HG02981 (cell line): ENCODE data around the gene PGAP6.
"Not testable (repeated sequence)": the region's sequence is repeated elsewhere in the genome, so short reads cannot be mapped to it uniquely, and the experiment has no call there.

Source experiments
- ATAC-seq: cut with Tn5 transposase; IDR thresholded peaks from one replicate; pipeline ENCODE4 v1.9.1; 2021; ENCODE audit warnings: mild to moderate bottlenecking, moderate library complexity; ENCODE audit not compliant: unreplicated experiment

Gene PGAP6, protein sequence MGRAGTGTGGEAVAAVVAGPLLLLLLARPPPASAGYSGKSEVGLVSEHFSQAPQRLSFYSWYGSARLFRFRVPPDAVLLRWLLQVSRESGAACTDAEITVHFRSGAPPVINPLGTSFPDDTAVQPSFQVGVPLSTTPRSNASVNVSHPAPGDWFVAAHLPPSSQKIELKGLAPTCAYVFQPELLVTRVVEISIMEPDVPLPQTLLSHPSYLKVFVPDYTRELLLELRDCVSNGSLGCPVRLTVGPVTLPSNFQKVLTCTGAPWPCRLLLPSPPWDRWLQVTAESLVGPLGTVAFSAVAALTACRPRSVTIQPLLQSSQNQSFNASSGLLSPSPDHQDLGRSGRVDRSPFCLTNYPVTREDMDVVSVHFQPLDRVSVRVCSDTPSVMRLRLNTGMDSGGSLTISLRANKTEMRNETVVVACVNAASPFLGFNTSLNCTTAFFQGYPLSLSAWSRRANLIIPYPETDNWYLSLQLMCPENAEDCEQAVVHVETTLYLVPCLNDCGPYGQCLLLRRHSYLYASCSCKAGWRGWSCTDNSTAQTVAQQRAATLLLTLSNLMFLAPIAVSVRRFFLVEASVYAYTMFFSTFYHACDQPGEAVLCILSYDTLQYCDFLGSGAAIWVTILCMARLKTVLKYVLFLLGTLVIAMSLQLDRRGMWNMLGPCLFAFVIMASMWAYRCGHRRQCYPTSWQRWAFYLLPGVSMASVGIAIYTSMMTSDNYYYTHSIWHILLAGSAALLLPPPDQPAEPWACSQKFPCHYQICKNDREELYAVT

DNA sequence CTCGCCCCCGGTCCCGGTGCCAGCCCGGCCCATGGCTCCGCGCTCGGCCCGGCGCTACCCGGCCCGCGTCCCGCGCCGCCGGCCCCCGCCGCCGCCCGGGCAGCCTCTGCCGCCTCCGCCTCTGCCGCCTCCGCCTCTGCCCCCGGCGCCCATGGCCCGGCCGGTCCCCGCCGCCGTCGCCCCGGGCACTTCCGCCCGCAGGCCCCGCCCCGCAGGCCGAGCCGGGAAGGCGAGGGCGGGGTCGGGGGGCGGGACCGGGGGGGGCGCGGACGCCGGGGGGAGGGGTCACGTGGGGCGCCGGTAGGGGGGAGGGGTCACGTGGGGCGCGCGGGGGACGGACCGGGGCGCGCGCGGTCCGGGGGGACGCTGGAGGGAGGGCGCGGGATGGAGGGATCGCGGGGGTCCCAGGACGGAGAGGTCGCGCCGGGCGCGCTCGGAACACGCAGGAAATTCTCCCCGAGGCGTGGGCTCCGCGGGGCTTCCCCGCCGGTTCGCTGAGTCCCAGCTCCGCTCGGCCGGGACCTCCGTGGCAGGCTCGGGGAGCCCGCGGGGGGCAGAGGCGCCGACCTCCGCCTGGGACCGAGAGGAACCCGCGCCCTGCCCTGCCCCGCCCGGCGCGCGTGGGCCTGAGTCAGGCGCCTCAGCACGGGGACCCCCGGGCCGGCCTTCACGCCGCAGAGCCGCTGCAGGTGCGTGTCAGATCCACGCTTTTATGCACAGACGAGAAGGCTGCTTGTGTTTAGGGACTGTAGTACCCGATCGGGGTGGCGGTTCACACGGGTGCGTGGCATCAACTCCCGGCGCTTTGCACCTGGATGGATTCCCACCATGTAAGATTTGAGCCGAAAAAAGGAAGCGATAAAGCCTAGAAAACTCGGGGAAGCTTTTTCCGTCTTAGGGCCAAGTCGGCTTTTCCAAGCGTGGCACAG is at the start of gene PGAP6:
TSS of gene PGAP6 (minus strand) at position 190 of the 929 bp plus-strand sequence. CDS start at position 33, 157 bp downstream.
- ATAC-seq = peak; percentile 54

DNA sequence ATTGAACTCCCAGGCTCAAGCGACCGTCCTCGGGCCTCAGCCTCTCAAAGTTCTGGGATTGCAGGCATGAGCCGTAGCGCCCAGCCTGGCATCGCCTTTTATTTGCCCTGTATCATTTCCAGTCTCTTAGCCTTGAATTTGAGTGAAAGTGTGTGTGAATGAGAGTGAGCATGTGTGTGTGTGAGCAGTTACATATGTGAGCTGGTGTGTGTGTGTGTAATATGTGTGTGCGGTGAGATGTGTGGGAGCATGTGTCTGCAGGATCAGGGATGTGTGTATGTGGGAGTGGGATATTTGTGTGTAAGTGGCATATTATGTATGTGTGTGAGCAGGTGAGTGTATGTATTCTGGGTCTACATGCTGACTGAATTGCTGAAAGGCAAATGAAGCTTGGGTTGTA is 49.1 kb upstream of the PGAP6 start:
- ATAC-seq = no peak

DNA sequence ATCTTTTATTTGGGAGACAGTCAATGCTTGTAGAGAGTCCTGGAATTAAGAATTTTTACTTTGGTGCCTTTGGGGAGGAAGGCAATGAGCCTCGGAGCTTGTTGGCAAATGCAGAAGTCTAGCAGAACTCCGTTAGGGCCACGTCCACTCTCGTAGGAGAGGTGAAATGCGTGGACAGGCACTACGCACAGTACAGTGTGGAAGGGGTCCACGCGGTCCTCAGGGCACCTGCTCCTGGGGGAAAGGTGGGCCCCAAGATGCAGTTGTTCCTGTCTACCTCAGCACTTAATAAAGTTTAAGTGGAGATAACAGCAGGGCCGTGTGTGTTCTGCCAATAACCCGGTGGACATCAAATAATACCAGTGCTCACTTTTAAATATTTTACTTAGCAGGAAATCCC is 45.5 kb upstream of the PGAP6 start:
- no peak for ATAC-seq

DNA sequence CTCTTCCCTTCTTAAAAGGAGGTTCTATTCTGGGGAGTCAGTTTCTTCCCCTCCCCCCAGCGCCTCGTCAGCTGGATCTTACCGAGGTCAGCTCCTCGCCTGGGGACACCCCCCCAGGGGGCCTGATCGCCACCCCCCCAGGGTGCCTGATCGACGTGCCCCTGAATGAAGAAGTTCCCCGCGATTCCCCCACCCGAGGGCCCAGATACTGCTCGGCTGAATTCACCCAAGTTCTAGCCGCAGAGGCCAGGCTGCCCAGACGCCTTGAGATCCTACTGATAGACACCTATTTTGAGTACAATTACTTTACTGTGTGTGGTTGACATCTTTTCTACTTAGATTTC is 45.1 kb upstream of the PGAP6 start:
- no peak for ATAC-seq

DNA sequence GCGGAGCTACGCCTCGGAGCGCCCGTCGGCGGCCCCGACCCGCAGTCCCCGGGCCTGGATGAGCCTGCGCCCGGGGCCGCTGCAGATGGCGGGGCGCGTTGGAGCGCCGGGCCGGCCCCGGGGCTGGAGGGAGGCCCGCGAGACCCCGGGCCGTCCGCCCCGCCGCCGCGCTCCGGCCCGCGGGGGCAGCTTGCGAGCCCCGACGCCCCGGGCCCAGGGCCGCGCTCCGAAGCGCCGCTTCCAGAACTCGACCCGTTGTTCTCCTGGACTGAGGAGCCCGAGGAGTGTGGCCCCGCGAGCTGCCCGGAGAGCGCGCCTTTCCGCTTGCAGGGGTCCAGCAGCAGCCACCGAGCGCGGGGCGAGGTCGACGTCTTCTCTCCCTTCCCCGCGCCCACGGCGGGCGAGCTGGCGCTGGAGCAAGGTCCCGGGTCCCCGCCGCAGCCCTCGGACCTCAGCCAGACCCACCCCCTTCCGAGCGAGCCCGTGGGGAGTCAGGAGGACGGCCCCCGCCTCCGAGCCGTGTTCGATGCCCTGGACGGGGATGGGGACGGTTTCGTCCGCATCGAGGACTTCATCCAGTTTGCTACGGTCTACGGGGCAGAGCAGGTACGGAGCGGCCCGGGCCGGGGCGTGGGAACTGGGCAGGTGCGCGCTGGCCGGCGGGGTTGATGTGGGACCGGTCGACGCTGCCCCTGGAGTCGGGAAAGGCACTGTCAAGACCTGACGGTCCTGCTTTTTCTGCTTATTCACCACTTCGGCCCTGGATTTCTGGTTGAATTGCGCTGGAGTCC is 44.5 kb upstream of the PGAP6 start:
- ATAC-seq = no peak

DNA sequence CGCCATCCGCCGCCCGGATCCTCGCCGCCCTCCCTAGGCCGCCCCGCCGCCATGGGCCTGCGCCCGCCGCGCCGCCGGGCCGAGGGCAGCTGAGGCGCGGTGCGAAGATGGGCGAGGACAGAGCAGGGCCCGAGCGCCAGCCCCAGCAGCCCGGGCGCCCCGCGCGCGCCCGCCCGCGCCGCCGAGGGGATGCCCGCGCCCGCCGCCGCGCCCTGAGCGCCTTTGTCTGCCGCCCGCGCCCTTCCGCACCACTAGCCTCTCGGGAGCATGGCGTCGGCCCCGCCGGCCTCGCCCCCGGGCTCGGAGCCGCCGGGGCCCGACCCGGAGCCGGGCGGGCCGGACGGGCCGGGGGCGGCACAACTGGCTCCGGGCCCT is 43.9 kb upstream of the PGAP6 start:
- ATAC-seq = peak; percentile 26

DNA sequence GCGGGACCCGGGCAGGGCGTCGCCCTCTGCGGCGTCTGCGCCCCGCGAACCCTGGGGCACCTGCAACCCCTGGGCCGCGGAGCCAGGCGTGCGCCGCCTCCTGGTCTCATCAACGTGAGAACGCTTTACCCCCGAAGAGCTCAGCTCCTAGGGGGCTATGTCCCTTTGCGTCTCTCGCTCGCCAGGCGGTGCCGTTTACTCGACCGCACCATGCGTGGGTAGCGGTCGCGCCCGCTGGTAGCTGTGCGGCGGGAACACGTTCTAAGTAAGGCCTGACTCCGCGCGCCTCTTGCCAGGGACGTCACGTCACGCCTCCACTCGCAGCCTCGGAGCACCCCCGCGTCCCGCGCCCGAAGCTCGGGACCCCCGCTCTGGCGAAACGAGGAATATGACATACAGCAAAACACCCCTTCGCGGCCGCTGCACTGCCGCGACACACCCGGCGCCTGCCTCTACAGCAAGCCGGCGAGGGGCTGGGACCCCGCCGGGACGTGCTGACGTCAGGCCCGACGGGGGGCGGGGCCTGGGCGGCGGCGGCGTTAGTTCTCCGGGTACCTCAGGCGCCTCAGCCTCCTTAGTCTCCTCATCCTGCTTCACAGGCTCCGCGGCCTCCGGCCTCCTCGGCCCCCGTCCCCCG is 43.4 kb upstream of the PGAP6 start, which contains the start of gene RAB11FIP3:
TSS of gene RAB11FIP3 (plus strand) at position 568 of the 637 bp plus-strand sequence. CDS start 358 bp downstream, outside the sequence.
- ATAC-seq = peak; percentile 85

DNA sequence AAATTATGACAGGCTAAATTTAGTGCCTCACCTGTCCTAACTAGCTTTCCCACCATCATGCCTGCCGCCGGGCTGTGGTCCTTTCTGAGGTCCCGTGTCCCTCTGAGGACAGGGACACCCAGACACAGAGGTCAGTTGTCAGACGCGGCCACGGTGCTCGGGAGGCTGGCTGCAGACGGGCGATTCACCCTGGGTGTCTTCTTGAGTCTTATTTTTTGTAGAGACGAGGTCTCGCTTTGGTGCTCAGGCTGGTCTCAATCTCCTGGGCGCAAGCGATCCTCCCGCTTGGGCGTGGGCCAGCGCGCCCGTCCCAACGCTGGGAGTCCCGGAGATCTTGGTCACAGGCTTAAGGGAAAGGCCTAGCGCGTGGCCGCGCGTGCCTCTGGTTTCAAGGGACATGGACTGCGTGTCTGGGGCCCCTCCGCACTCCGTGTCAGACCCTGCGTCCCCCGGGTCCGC is 42.9 kb upstream of the PGAP6 start:
- ATAC-seq = no peak

DNA sequence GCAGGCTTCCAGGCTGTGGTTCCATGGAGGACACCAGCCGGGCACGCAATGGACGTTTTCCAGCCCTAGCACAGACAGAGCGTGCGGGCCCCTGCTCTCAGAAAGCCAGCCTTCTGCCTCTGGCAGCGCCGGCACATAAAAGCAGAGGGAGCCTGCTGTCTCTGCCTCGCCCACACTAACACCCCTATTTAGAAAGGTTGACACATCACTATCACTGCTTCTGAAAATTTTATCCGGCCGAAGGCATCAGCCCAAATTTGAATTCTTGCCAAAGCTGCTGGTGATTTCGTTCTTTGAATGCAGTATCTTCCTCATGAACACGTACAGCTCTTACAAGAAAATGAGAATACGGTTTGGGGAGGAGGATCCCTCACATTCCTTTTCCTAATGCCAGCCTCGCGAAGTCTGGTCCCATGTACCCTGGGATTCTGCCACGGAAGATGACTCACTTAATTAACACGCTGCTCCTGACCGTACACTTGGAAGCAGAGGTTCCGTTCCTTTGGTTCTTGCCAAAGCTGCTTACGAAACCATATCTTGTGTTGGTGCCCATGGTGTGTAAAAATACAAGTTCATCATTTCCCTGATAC is 42.4 kb upstream of the PGAP6 start:
- ATAC-seq = no peak

DNA sequence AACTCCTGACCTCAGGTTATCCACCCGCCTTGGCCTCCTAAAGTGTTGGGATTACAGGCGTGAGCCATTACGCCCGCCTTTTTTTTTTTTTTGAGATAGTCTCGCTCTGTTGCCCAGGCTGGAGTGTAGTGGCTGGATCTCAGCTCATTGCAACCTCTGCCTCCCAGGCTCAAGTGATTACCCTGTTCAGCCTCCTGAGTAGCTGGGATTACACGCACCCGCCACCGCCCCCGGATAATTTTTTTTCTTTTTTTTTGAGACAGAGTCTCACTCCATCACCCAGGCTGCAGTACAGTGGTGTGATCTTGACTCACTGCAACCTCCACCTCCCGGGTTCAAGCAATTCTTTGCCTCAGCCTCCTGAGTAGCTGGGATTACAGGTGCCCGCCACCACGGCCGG is 40.4 kb upstream of the PGAP6 start:
- not testable (repeated sequence) for ATAC-seq

DNA sequence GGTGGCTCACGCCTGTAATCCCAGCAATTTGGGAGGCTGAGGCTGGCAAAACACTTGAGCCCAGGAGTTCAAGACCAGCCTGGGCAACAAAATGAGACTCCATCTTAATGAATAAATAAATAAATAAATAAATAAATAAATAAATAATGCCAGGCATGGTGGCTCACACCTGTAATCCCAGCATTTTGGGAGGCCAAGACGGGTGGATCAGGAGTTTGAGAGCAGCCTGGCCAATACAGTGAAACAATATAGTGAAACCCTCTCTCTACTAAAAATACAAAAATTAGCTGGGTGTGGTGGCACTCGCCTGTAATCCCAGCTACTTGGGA is 33.4 kb upstream of the PGAP6 start:
- ATAC-seq = not testable (repeated sequence)

DNA sequence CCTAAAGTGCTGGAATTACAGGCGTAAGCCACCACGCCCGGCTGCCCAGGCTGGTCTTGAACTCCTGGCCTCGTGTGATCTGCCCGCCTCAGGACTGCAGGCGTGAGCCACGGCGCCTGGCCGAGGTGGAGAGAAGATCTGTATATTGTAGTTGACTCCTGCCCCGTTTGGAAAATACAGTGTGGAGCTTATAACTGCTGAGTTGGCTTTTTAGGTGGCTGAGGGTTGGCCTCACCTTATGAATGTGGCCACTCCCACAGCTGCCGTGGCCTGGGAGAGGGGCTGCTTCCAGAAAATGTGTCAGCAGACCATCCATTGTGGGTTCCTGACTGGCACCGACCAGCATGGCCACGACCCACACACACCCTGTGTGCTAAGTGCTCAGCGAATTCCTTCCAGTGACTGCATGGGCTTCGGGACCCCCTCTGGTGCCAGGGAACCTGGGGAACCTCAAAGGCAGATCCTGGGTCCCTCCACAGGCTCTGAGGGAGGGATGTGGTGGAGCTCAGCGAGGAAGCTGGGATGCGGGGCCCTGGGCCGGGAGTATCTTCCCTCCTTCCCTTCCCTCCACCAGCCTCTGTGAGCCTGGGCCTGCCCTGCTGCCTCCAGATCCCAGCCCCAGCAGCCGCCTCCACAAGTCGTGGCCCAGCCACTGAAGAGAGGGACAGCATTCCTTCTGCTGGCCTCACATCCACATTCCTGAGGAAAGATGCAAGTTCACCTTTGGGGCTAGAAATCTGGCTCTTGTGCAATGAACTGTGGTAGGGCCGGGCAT is 32.8 kb upstream of the PGAP6 start:
- ATAC-seq = no peak

DNA sequence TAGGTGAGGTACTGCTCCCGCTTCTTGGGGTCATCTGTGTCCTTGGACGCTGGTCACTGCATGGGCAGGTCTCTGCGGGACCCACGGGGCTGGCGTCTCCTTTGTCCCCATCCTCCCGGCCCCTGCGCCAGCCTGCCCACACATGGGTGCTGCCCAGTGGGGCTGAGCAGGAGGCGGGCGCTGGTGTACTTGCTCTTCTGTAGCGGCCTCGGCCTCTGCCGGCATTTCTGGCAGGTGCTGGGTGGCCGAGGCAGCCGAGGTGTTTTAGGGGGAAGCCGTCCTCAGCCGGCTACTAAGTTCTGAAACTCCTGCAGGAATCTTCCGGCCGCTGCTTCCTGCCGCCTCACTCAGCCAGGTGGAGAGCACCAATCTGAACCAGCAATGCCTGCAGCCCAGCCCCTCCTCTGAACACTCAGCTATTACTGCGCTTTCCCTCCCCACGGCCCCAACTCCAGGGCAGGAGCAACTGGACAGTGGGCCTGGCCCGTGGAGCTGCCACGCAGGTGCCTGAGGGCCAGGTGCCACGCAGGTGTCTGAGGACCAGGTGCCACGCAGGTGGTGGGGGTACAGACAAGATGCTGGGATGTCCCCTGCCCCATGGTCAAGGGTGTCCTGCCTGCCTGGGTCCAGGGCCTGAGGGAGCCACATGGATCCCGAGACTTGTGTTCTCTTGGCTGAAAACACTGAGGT is 29.9 kb upstream of the PGAP6 start:
- ATAC-seq = no peak

DNA sequence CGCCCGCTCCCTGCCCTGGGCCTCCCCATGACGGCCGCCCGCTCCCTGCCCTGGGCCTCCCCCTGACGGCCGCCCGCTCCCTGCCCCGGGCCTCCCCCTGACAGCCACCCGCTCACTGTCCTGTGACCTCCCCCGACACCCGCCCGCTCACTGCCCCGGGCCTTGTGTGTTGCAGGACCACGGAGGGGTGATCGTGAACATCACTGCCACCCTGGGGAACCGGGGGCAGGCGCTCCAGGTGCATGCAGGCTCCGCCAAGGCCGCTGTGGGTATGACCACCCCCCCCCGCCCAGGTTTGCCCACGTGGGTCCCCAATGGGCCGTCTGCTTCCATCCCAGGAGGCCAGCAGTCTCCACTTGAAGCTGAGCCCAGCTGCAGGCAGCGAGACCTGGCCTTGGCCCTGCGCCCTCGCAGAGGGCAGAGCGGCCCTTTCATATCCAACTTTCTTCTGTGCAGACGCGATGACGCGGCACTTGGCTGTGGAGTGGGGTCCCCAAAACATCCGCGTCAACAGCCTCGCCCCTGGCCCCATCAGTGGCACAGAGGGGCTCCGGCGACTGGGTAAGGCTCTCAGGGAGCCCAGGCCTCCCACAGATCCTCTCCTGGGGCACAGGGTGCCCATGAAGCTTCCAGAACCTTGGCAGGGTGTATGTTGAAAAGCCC is 28.9 kb upstream of the PGAP6 start:
- no peak for ATAC-seq

DNA sequence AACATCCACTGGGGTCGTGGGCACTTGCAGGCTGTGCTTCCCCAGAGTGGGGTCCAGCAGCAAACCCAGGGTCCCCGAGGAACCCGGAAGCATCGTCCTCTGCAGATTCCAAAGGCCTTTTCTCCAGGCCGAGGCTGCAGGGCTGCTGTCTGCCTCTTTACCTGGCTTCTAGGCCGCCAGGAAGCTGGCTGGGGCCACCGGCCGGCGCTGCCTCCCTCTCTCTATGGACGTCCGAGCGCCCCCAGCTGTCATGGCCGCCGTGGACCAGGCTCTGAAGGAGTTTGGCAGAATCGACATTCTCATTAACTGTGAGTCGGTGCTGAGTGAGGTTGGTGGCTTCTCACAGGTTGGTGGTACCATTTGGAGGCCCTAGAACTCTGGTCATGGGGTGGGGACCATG is 25.5 kb upstream of the PGAP6 start:
- ATAC-seq = no peak

DNA sequence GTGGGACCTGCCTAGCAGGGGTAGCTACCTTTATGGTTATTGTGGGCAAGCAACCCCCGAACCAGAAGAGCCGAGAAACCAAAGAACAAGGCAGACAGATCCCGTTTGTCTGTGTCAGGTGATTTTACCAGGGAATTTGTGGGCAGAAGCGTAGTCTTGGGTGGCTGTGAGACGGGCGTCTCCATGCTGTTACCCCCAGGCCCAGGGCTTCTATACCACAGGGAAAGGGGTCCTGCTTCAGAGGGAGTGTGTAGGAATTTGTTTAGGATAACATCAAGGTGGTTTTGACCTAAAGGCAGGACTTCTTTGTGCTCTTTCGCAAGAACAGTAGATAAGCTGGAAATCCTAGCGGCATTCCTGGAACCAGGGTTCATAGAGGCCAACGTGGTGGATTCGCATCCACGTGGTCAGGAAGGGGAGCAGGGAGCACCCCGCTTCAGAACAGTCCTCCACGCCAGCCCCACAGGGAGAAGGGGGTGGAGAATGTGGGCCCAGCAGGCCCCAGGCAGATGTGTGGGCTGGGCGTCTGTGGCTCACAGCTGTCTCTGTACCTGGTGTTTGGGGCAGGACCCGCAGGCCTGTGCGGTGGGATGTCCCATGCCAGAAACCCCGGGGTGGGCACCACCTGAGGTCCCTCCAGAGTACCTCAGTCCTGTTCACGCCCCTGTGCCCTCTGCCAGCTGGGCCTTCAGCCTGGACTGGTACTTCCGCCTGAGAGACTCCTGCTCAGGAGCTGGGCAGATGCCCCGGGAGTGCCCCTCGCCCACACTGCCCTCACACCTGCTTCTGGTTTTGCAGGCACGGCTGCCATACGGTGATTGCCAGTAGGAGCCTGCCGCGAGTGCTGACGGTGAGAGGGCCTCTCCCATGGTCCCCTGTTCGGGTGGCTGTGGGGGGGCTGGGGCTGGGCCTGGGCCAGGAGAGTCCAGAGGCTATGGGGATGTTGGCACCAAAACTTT is 24.0 kb upstream of the PGAP6 start:
- ATAC-seq = no peak
